Stimulated activated CD8-positive, alpha-beta memory T cell treated with anti-CD3 and anti-CD28 coated beads, Interleukin-15, amount 100 ng/mL, for 4 hours (primary cell): ENCODE results near the gene ADORA2A.

ENCODE experiments used
- DNase-seq, 2 donors: peaks; one replicate each; pipeline ENCODE4 v3.0.0-alpha.2; 2020; ENCODE audit warnings: low read depth in 2 of 2

ADORA2A gene

GRCh38 chr22:24427500-24428164 lies at the start of gene ADORA2A:
ADORA2A (plus strand) TSS chr22:24427599; CDS start chr22:24433405, 5,806 bp downstream.
- peak; percentile 71 to 83 for DNase-seq

GRCh38 chr22:24379536-24379935 lies 47.9 kb upstream of the ADORA2A start:
- no peak for DNase-seq

DNA sequence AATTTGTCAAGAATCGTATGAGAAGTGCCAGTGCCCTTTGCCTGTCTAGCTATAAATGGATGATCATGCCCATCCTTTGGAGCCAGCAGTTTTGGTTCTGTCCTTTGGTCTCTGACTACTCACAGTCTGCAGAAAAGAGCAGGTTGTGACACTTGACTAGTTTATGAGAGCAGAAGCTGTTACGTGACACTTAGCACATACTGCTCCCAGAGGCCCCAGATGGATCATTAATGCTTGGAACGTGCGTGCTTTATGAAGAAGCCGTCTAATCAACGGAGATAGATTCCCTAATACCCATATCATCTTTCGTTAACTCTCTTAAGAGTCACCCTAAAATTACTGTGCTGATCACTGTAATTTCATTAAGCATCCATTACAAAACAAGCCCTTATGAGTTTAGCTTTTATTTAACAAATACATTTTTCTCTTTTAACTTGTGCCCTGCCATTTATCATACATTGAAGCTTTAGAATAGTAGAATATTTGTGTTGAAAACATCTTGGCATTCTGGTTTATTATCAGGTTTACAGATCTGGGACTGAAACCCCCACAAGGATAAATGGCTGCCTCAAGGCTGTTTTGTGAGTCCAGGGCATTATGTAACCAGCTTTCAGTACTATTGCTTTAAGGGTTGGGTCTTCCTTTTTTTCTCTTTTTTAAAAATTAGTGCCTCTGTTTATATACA lies 47.0 kb upstream of the ADORA2A start:
- no peak for DNase-seq

- no peak for DNase-seq
These were observed 46.5 kb upstream of the ADORA2A start for GRCh38 chr22:24380905-24381230.

DNA sequence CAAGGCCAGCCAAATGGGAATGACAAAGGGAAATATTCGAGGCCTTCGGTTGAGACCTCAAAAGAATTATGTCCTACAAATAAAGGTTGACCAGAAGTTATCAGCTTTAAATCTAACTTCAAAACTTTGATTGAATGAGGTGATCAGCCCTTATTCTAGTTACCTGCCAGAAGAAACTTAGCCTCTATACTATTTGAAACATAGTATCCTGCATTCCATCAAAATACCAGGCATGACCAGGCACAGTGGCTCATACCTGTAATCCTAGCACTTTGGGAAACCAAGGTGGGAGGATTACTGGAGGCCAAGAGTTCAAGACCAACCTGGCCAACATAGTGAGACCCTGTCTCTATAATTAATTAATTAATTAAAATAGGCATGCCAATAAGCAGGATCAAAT lies 44.3 kb upstream of the ADORA2A start:
- DNase-seq: no peak

- DNase-seq: no peak
These were observed 43.3 kb upstream of the ADORA2A start for GRCh38 chr22:24384131-24384530.

DNA sequence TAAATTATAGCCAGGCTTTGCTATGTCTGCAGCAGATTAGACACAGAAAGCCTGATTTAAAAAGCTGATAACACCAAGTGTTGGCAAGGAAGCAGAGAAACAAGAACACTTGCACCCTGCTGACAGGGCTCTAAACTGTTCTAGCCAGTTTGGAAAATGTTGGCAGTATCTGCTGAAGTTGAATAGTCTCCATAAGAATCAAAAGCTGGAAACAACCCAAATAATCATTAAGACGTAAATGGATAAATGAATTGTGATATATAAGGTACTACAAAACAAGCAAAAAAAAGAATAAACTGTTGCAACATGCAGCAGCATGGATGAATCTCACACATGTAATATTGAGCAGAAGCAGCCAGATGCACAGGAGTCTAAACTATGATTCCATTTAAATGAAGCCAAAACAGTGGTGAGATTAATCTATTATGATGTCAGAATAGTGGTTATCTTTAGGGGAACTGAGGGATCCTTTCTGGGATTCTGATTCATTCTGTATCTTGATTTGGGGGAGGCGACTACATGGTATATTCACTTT lies 40.4 kb upstream of the ADORA2A start:
- no peak for DNase-seq

GRCh38 chr22:24389680-24390079 lies 37.7 kb upstream of the ADORA2A start:
- no peak for DNase-seq

- DNase-seq: no peak
These were observed 37.2 kb upstream of the ADORA2A start for GRCh38 chr22:24390156-24390555.

DNA sequence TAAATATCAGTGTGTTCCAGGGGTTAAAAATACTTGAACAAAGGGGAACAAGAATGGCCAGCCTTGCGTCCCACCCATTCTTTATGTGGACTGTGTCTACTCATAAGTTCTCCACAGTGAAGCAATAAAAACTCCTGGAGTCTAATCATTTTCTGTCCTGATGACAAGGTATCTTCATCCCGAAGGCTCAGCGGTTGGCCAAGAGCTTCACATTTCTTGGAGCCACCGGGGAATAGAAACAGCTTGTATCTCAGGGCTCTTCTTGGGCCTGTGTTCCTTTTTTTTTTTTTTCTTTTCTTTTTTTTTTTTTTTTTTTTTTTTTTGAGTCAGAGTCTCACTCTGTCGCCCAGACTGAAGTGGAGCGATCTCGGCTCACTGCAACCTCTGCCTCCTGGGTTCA lies 36.8 kb upstream of the ADORA2A start:
- DNase-seq: no peak

DNA sequence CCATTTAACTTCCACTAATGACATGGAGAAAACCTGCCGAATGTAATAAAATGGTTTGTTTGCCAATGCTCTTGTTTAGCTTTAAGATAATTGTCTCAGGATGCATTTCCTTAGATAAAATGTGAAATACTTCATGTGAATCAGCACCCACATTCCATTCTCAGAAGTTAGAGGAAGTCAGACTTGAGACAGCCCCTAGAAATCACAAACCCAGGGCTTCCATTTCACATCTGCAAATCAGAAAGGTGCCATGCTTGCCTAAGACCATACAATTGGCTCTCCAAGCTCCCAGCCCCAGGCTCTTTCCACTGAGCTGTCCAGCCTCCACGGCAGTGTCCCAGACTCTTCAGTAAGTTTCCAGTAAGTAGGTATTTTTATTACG lies 35.6 kb upstream of the ADORA2A start:
- DNase-seq: no peak

DNA sequence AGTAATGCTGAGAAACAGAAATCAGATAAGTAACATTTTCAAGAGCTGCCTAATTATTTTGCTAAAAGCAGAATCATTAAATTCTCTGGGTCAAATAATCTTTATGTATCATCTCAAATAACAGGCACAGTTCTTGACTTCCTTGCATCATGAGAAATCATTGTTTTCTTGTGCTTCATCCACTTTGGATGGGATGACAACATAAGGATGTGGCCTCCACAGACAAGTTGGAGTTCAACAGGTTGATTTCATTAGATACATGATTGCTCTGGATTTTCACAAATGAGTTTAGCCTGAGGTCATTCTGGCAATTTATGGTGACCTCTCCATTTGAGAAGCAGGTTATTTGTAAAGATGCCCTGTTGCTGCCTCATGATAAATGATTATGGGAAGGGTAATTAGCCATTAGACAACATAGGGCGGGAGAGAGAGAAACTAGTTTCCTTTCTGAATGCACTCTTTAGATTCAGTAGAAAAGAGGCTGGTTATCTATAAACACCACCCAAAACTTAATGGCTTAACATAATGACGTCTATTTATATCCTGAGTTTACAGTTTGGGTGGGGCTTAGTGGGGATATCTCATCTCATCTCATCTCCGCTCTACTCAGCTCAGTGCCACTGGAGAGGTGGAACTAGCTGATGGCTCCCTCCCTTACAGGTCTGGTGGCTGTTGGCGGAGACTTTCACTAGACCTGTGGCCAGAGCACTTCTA lies 35.0 kb upstream of the ADORA2A start:
- DNase-seq: no peak

DNA sequence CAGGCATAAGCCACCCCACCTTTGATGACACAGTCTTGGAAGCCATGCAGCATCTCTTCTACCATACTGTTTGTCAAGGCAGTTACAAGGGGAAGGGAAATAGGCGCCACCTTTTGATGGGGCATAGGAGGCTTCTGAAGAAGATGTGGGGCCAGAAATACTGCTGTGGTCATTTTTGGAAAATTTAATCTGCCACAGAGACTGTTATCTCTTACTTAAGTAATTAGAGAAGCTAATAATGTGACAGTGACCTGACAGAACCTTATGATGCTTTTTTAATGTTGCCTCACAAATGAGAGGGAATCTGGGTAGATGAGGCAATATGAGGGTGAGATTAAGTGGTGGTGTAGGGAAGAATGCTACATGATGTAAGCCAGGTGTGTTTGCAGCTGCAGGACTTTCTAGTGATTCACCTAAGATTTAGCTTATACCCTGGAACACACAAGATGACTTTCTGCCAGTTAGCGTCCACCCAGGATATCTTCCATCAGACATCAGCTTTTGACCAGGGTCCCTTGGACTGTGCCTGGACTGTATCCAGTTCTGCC lies 34.3 kb upstream of the ADORA2A start:
- DNase-seq: no peak

- no peak for DNase-seq
These were observed 33.6 kb upstream of the ADORA2A start for GRCh38 chr22:24393848-24394247.

DNA sequence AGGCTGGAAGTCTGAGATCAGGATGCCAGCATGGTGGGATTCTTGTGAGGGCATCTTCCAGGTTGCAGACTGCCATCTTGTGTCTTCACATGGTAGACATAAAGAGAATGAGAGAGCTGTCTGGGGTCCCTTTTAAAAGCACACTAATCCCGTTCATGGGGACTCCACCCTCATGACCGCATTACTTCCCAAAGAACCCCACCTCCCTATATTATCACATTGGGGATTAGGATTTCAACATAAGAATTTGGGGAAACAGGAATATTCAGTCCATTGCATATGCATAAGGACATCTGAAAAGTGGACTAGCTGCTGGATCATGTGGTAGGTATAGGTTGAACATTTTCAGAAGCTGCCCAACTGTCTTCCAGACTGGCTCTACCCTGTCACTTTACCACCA lies 33.1 kb upstream of the ADORA2A start:
- DNase-seq: no peak

DNA sequence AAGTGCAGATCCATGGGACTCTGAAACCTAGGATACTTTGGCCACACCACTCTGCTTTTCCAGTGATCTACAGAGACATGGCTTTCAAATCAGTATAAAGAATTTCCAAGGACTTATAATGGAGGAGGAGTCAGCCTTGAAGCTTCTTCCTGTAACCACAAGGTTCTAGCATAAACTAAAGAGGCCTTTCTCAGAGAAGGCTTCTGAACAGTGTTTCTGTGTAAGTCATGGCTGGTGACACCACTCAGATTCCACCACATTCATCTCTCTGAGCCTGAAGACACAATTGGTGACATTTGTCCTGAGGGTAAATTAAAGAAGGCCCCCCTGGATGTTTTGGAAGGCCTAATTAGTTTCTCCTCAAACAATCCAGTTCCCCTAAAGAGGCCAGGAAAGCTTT lies 29.0 kb upstream of the ADORA2A start:
- DNase-seq: no peak

- no peak for DNase-seq
These were observed 27.2 kb upstream of the ADORA2A start for GRCh38 chr22:24400034-24400725.

DNA sequence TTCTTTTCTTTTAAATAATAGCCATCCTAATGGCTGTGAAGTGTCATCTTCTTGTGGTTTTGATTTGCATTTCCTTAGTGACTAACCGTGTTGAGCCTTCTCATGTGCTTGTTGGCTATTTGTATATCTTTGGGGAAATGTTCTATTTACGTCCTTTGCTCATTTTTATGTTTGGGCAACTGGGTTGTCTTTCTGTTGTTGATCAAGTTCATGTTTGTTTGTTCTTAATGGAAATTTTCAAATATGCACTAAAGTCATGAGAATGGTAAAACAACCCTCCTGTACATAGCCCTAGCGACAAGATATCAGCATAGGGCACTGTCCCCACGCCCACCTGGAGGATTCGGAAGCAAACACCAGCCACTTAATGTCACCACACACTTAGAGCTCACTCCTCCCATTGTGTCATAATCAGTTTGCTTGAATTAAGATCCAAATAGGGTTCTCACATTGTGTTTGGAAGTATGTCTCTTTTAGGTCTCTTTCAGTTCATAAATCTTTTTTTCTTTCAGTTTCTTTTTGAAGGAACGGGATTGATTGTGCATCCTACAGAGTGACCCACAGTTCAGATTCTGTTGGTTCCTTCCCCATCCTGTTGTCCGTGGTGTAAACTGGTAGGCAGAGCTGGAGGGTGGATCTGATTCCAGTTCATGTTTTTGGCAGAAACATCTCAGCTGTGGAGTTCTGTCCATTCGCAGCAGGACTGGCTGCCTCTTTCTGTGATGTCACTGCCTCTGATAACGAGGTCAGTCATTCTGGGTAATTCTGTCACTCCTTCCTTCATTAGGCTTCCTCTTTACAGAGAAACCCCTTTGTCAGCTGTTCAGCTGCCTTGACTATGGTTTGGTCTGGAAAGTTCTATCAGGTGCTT lies 26.4 kb upstream of the ADORA2A start:
- no peak for DNase-seq

DNA sequence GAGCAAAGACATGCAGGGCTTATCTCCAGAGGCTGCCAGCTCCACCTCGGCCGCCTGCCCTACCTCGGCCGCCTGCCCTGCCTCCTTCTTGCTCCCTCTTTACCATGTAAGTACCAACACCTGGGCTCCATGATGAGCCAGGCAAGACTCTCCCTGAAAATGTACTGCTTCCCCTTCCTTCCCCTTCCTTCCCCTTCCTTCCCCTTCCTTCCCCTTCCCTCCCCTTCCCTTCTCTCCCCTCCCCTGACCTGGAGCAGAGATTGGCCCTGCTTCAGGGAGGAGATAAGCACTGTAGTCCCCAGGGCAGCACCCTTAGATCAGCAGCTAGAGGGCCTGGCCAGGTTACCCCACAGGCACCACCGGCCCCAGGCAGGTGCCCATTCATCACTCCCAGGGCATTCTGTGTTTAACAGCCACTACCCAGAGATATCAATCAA lies 25.4 kb upstream of the ADORA2A start:
- no peak for DNase-seq

GRCh38 chr22:24402460-24403192 lies 24.8 kb upstream of the ADORA2A start:
- DNase-seq: no peak
